Activated B cell treated with CpG ODN at 0.5 μM for 24 hours (primary cell): ENCODE measurements around the gene THRAP3. TPM values are rescaled to one million over a fixed set of nuclear protein-coding genes. Genes with fewer than 3 reads are reported as not detected.

Source experiments
- ATAC-seq: fragments of 200-7000 bp; cut with Tn5 transposase; one replicate; pipeline ENCODE4 v1.10.0; 2021; ENCODE audit warnings: low read depth, mild to moderate bottlenecking, moderate library complexity
- CTCF ChIA-PET: fragments of 350-600 bp; sonication (Branson Sonifier 250); formaldehyde crosslinking; loops from one replicate; lab custom pipeline; 2021; ENCODE audit warnings: antibody characterized with exemption; lab: Charles Lee
- POLR2A ChIA-PET: fragments of 350-600 bp; sonication (Branson Sonifier 250); formaldehyde crosslinking; loops from one replicate; lab custom pipeline; 2021; ENCODE audit warnings: antibody characterized with exemption; lab: Charles Lee
- DNase-seq: peaks from one replicate; pipeline ENCODE4 v3.0.0; 2022
- H3K27ac Mint-ChIP-seq: one replicate; pipeline ENCODE4 v1.8.0; 2020; ENCODE audit warnings: mixed read lengths
- H3K27me3 Mint-ChIP-seq: one replicate; pipeline ENCODE4 v1.8.0; 2021; ENCODE audit warnings: mixed read lengths
- H3K36me3 Mint-ChIP-seq: one replicate; pipeline ENCODE4 v1.8.0; 2021; ENCODE audit warnings: low read depth, mixed read lengths
- H3K4me1 Mint-ChIP-seq: one replicate; pipeline ENCODE4 v1.8.0; 2021; ENCODE audit warnings: mixed read lengths
- H3K4me3 Mint-ChIP-seq: one replicate; pipeline ENCODE4 v1.8.0; 2020; ENCODE audit warnings: mild to moderate bottlenecking, mixed read lengths
- H3K9me3 Mint-ChIP-seq: one replicate; pipeline ENCODE4 v1.8.0; 2020; ENCODE audit warnings: mixed read lengths
- CTCF ChIP-seq: fragments of 200-600 bp; IDR thresholded peaks from one replicate; pipeline ENCODE4 v1.8.0; 2022; ENCODE audit warnings: antibody characterized with exemption, mild to moderate bottlenecking
- intact Hi-C: fragments of 100-400 bp; cut with micrococcal nuclease; formaldehyde crosslinking; loops from one replicate; pipeline ENCODE4 v1.15.1; 2024
- total RNA-seq: library from RNA; stranded (reverse); gene quantifications from 2 replicates; pipeline ENCODE4 v1.2.3, GENCODE V29; 2022

Gene THRAP3
- total RNA-seq, 1 donor from 2014 or later: 145 TPM

GRCh38 chr1:36339615-36340014 is 115.4 kb downstream of the THRAP3 start:
- Mint-ChIP-seq H3K9me3 (no peaks in the 10 kb centered on the region), H3K4me1 (peaks cover 5% of the 10 kb centered on the region), H3K27ac (no peak overlapping the region), H3K36me3 (peaks cover 46% of the 10 kb centered on the region), H3K27me3 (no peaks in the 10 kb centered on the region), H3K4me3 (no peak overlapping the region)
- TF ChIP-seq CTCF: no peak
- intact Hi-C loops: loop anchor here (5.0 kb wide), 1 partner anchor 32 kb away; the partner anchor contains the start of gene SH3D21
- no peak for ATAC-seq
- no peak for DNase-seq
- ChIA-PET POLR2A (interaction anchor here (0.6 kb wide), 1 partner anchor 102 kb away, joined by 4 read pairs; no protein-coding TSS in a partner anchor), CTCF (no interaction called here)

DNA sequence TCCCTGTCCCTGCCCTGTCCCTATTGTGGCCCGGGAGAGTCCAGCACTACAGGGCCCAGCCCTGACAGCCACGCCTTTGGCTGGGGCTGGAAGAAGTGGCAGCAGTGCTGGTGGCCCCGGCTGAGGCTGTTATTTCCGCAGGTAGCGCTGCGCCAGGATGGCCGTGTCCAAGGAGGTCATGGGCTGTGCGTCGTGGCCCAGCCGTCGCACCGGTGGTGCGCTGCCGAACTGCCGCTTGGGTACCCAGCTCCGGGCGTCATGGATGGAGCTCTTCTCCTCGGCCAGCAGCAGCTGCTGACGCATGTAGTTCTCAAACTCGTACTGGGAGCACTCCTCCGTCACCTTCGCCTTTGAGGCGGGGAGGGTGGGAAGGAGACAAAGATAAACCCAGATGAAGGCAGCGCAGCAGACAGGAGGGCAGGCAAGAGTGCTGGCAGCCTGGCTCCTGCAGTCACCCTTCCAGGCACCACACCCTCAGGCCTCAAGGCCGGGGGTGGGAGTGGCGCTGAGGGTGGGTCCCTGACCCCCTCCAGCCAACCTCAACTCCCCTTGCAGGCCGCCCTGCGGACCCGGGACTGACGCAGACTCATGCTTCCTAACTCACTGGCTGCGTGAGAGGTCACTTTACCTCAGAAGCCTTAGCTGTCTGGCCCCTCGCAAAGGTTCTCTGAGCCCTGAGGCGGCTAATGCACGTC is 117.5 kb downstream of the THRAP3 start:
- Mint-ChIP-seq H3K4me3 (no peak overlapping the region), H3K4me1 (peaks cover 5% of the 10 kb centered on the region), H3K36me3 (peaks cover 64% of the 10 kb centered on the region), H3K9me3 (no peaks in the 10 kb centered on the region), H3K27me3 (no peaks in the 10 kb centered on the region), H3K27ac (no peak overlapping the region)
- DNase-seq (no peak), ATAC-seq (no peak)
- ChIA-PET POLR2A (interaction anchor here (0.6 to 1.6 kb wide), 4 partner anchors 18 to 192 kb away, joined by 3 to 5 read pairs (median 4); partner anchors contain the start of genes STK40 and TRAPPC3), CTCF (interaction anchor here (0.9 to 4.6 kb wide), 17 partner anchors 10 to 192 kb away, joined by 3 to 48 read pairs (median 6); partner anchors contain the start of gene TRAPPC3)
- intact Hi-C loops: loop anchor here (1.0 to 5.0 kb wide), 3 partner anchors 28 to 79 kb away; partner anchors contain the start of gene SH3D21
- TF ChIP-seq CTCF: no peak

DNA sequence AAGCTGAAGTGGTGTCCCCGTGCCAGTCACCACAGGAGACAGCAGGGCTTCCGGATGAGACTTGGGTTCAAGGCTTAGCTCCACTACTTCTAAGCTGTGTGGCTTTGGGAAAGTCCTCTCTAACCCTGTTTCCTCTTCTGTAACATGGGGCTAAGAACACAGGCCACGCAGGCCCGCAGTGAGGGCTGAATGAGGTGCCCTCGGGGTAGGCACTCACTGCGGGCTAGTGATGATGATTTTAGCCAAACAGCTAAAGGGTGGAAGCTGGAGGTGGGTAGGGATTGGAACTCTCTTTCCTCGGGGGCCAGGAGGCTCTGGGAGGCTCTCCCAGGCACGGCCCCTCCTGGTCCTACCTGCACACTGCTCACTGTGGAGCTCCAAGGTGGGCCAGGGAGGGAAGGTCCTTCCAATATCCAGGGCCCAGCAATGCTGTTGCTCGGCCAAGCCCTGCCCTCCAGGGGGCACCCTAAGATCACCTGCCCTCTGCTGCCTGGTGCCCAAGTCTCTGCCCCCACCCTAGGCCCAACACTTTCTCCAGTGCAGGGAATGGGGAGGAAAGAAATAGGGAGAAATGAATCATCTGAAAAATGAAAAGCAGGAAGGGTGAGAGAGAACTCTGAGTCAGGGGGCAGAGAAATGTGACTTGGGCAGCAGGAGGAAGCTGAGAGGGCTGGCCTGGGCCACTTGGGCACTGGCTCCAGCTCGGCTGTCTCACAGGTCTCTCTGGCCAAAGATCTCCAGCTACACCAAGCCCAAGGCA is 118.4 kb downstream of the THRAP3 start:
- ATAC-seq (peak; percentile 89), DNase-seq (peak; percentile 47)
- Mint-ChIP-seq H3K4me1 (peaks cover 3% of the 10 kb centered on the region), H3K4me3 (no peak overlapping the region), H3K36me3 (peaks cover 71% of the 10 kb centered on the region), H3K27ac (peak overlapping the region; percentile 50), H3K27me3 (no peaks in the 10 kb centered on the region), H3K9me3 (no peaks in the 10 kb centered on the region)
- intact Hi-C loops: loop anchor here (1.0 to 5.0 kb wide), 3 partner anchors 27 to 78 kb away; partner anchors contain the start of gene SH3D21
- CTCF ChIA-PET: interaction anchor here (1.0 to 4.6 kb wide), 16 partner anchors 11 to 193 kb away, joined by 3 to 48 read pairs (median 6); partner anchors contain the start of gene TRAPPC3
- POLR2A ChIA-PET: interaction anchor here (0.5 to 1.6 kb wide), 6 partner anchors 18 to 193 kb away, joined by 3 to 9 read pairs (median 5); partner anchors contain the start of genes STK40 and TRAPPC3
- TF ChIP-seq CTCF: no peak

GRCh38 chr1:36343651-36344394 is 119.6 kb downstream of the THRAP3 start:
- Mint-ChIP-seq H3K27me3 (no peaks in the 10 kb centered on the region), H3K4me1 (peaks cover 1% of the 10 kb centered on the region), H3K27ac (no peak overlapping the region), H3K9me3 (no peaks in the 10 kb centered on the region), H3K36me3 (peaks cover 79% of the 10 kb centered on the region), H3K4me3 (no peak overlapping the region)
- ChIA-PET POLR2A (interaction anchor here (1.2 to 1.6 kb wide), 2 partner anchors 25 to 194 kb away, joined by 5 to 6 read pairs; partner anchors contain the start of gene TRAPPC3), CTCF (interaction anchor here (1.0 to 4.6 kb wide), 7 partner anchors 19 to 81 kb away, joined by 3 to 48 read pairs (median 8); no protein-coding TSS in a partner anchor)
- ATAC-seq (no peak), DNase-seq (no peak)
- no peak for TF ChIP-seq CTCF
- intact Hi-C loops: loop anchor here (5.0 kb wide), 1 partner anchor 37 kb away; the partner anchor contains the start of gene SH3D21
